HG02938 (cell line): ENCODE measurements around the gene SIRT3.
"Not testable (repeated sequence)": the region's sequence is repeated elsewhere in the genome, so short reads cannot be mapped to it uniquely, and the experiment has no call there.

Experiments
- ATAC-seq: cut with Tn5 transposase; IDR thresholded peaks from one replicate; pipeline ENCODE4 v1.9.1; 2021; ENCODE audit warnings: mild to moderate bottlenecking, moderate library complexity; ENCODE audit not compliant: unreplicated experiment

The SIRT3 gene

GRCh38 chr11:244376-244775 lies 8.2 kb upstream of the SIRT3 start:
- no peak for ATAC-seq

- ATAC-seq, result no peak
These were observed 5.5 kb upstream of the SIRT3 start for GRCh38 chr11:241634-242033.

- no peak for ATAC-seq
These were observed 4.2 kb upstream of the SIRT3 start for GRCh38 chr11:240315-240714.

- not testable (repeated sequence) for ATAC-seq
These were observed 2.2 kb upstream of the SIRT3 start for GRCh38 chr11:238346-238745.

- peak; percentile 69 for ATAC-seq
These were observed 929 bp upstream of the SIRT3 start, which contains the start of gene PSMD13 for GRCh38 chr11:236774-237767. TSS of gene PSMD13 (plus strand) at chr11:236976. CDS start at chr11:237050, 74 bp downstream.

- ATAC-seq, result no peak
These were observed 539 bp downstream of the SIRT3 start for GRCh38 chr11:235609-235996.

- ATAC-seq, result no peak
These were observed 962 bp downstream of the SIRT3 start for GRCh38 chr11:235180-235579.

GRCh38 chr11:232783-233565 lies 3.2 kb downstream of the SIRT3 start:
- no peak for ATAC-seq

- ATAC-seq, result no peak
These were observed 5.7 kb downstream of the SIRT3 start for GRCh38 chr11:230431-230830.

GRCh38 chr11:227824-228379 lies 8.2 kb downstream of the SIRT3 start:
- no peak for ATAC-seq

GRCh38 chr11:225734-226453 lies 10.2 kb downstream of the SIRT3 start:
- ATAC-seq, result no peak

- ATAC-seq, result no peak
These were observed 11.7 kb downstream of the SIRT3 start for GRCh38 chr11:224424-224823.

GRCh38 chr11:223884-224283 lies 12.3 kb downstream of the SIRT3 start:
- no peak for ATAC-seq

GRCh38 chr11:223026-223789 lies 12.9 kb downstream of the SIRT3 start:
- ATAC-seq, result no peak

- ATAC-seq, result no peak
These were observed 13.9 kb downstream of the SIRT3 start for GRCh38 chr11:221998-222789.

GRCh38 chr11:221539-221938 lies 14.6 kb downstream of the SIRT3 start:
- no peak for ATAC-seq

- ATAC-seq, result not testable (repeated sequence)
These were observed 15.4 kb downstream of the SIRT3 start for GRCh38 chr11:220641-221215.

GRCh38 chr11:218815-219593 lies 17.1 kb downstream of the SIRT3 start:
- ATAC-seq, result no peak
